Measurements from ENCODE around the gene UBR4.
"Not testable (repeated sequence)": the region's sequence is repeated elsewhere in the genome, so short reads cannot be mapped to it uniquely, and the experiment has no call there.

The UBR4 gene

GRCh38 chr1:19209990-19210771, at the start of gene UBR4:
Gene UBR4 (minus strand): TSS chr1:19210266. CDS start chr1:19210248, 18 bp downstream.
- peak; percentile 93 to 94 (median 94) for DNase-seq

- no peak for DNase-seq
Measured at GRCh38 chr1:19258353-19258752, 48.3 kb upstream of the UBR4 start.

GRCh38 chr1:19257178-19257914, 47.3 kb upstream of the UBR4 start:
- no peak for DNase-seq

GRCh38 chr1:19256301-19256700, 46.2 kb upstream of the UBR4 start:
- not testable (repeated sequence) for DNase-seq

DNA sequence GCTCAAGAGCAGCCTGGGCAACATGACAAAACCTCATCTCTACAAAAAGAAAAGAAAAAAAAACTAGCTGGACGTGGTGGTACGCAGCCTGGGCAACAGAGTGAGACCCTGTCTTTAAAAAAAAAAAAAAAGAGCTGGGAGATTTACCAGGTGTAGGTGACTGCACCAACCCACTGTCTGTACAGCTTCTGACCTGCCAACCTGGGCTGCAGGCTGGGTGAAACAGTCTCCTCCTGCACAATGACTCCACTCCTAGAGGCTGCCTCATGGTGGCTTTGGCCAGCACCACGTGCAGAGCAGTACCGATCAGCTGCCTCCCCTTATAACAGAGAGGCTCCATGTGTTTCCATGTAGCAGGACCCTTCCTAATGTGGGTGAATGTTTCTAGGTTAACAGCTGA, 45.2 kb upstream of the UBR4 start:
- DNase-seq: no peak

DNA sequence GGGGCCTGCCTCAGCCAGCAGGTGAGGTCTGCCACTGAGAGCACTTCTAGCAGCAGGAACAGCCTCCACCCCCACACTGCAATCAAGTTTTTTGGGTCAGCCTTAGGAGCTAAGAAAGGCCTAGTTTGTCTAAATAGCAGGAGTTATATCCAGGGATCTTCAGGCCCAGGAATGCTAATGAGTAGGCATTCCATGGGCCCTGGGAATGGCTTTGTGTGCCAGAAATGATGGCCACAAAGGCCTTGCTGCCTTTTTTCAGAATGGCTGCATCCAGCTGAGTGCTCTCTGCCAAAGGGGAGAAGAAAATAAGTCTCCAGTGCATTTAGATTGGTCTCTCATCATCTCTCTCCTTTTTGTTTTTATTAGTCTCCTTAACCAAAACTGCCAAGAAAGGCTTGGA, 44.4 kb upstream of the UBR4 start:
- DNase-seq: no peak

GRCh38 chr1:19251305-19252196, 41.5 kb upstream of the UBR4 start, which contains the start of the genes EMC1 and MRTO4:
Gene EMC1 (minus strand): TSS chr1:19251524. CDS start chr1:19251509, 15 bp downstream.
Gene MRTO4 (plus strand): TSS chr1:19251805. CDS start chr1:19251836, 31 bp downstream.
- DNase-seq: peak; percentile 82 to 86 (median 84)

DNA sequence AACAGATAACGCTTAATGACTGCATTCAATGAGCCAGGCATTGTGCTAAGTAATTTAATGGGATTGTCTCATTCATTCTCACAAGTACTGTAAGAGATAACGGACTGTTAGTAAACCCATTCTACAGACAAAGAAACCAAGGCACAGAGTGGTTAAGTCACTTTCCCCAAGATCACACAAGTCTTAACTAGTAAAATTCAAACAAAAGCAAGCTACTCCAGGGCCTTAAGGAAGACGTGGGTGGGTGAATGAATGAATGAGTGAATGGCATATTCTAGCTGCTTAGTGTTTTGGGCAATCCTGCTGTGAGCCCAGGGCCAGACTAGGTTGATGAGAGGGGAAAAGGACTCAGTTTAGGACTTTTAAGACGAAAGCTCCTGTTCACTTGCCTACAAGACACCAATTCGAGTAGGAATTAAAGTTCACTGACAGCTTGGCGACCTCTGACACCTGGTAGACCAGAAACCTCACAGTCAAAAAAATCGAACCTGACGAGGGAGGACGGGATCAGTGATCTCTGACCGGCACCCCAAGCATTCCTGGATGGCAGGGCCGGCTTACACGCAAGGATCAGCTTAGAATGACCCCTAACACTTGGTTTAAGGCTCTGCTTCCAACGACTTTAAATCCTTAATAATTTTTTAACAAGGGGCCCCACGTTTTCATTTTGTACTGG, 40.7 kb upstream of the UBR4 start:
- no peak for DNase-seq

GRCh38 chr1:19240673-19241538, 30.8 kb upstream of the UBR4 start:
- DNase-seq: peak; percentile 27 to 60 (median 50)

GRCh38 chr1:19239876-19240275, 29.8 kb upstream of the UBR4 start:
- no peak for DNase-seq

GRCh38 chr1:19234224-19234623, 24.2 kb upstream of the UBR4 start:
- no peak for DNase-seq

- no peak for DNase-seq
Measured at GRCh38 chr1:19232524-19232846, 22.4 kb upstream of the UBR4 start.

DNA sequence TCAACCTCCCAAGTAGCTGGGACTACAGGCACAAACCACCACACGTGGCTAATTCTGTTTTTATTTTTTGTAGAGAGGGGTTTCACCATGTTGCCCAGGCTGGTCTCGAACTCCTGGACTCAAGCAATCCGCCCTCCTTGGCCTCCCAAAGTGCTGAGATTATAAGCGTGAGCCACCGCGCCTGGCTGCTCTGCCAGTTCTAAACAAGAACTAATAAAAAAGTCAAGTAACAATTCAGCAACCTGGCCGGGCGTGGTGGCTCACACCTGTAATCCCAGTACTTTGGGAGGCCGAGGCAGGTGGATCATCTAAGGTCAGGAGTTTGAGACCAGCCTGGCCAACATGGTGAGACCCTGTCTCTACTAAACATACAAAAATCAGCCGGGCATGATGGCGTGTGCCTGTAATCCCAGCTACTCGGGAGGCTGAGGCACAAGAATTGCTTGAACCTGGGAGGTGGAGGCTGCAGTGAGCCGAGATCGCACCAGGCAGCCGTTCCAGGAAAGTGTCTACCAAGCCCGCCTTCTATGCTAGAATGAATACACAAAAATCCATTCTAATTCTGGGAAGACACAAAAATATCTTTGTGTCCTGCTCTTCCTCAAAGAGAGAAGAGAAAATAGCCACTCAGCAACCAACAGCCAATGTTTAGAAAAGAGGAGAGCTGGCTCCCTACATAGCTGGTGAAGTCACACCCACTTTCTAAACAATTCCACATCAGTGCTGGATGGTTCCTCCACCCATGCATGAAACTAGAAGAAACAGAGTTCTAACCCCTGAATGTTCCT, 21.9 kb upstream of the UBR4 start:
- DNase-seq: not testable (repeated sequence)

- no peak for DNase-seq
Measured at GRCh38 chr1:19229828-19230325, 19.8 kb upstream of the UBR4 start.

- DNase-seq: no peak
Measured at GRCh38 chr1:19229229-19229628, 19.2 kb upstream of the UBR4 start.

- no peak for DNase-seq
Measured at GRCh38 chr1:19222979-19223824, 13.1 kb upstream of the UBR4 start.

- no peak for DNase-seq
Measured at GRCh38 chr1:19222573-19222972, 12.5 kb upstream of the UBR4 start.

DNA sequence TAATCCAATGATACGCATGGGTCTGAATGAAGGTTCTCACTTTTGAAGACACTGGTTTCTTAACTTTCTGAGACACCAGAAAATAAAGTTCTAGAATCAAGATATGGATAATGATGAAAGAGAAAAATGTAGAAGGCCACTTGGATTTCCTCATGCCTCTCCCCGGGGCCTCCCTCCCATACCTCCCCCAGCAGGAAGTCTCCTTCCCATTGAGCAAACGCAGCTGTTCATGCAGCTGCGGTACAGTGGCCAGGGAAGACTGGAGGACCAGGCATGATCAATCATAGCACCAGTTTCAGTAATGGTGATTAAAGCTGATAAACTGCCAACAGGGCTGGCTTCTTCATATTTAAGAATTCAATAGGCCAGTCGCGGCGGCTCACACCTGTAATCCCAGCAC, 10.9 kb upstream of the UBR4 start:
- DNase-seq: no peak

- DNase-seq: no peak
Measured at GRCh38 chr1:19220080-19220846, 10.2 kb upstream of the UBR4 start.
